ENCODE results near the gene DCTD. TPM values are rescaled to one million over a fixed set of nuclear protein-coding genes. Genes with fewer than 3 reads are reported as not detected.

DCTD gene
- total RNA-seq, 3 donors from 2014 or later, result 46.0 to 75.2 (median 48.2) TPM

GRCh38 chr4:182886205-182886604 is 31.0 kb downstream of the DCTD start:
- Histone ChIP-seq H3K27ac (no peak overlapping the region), H3K4me3 (no peak overlapping the region), H3K4me1 (no peaks in the 10 kb centered on the region), H3K27me3 (no peaks in the 10 kb centered on the region), H3K9me3 (peaks cover 0 to 7% of the 10 kb centered on the region in 2 donors), H3K36me3 (no peaks in the 10 kb centered on the region)
- no peak for TF ChIP-seq POLR2AphosphoS5 (IDR thresholded peaks at IDR 0.05)
- no peak for DNase-seq (ENCODE audit: low spot score in 2 of 2)
- intact Hi-C loops (cut with DNase I; ENCODE audit: low total_unique reads), result loop anchor here (10.0 kb wide), 1 partner anchor 819 kb away; no protein-coding TSS in a partner anchor

GRCh38 chr4:182885738-182886077 is 31.5 kb downstream of the DCTD start:
- Histone ChIP-seq H3K9me3 (peaks cover 0 to 7% of the 10 kb centered on the region in 2 donors), H3K36me3 (no peaks in the 10 kb centered on the region), H3K4me1 (no peaks in the 10 kb centered on the region), H3K27me3 (no peaks in the 10 kb centered on the region), H3K4me3 (no peak overlapping the region), H3K27ac (no peak overlapping the region)
- intact Hi-C loops (cut with DNase I; ENCODE audit: low total_unique reads), result loop anchor here (10.0 kb wide), 1 partner anchor 819 kb away; no protein-coding TSS in a partner anchor
- DNase-seq (ENCODE audit: low spot score in 2 of 2), result no peak
- TF ChIP-seq POLR2AphosphoS5 (IDR thresholded peaks at IDR 0.05) (no peak), POLR2A (IDR thresholded peaks at IDR 0.05) (no peak), CTCF (IDR thresholded peaks at IDR 0.05) (no peak)

GRCh38 chr4:182885022-182885737 is 32.0 kb downstream of the DCTD start:
- H3K27me3 ChIP-seq, result no peaks in the 10 kb centered on the region
- H3K4me3 ChIP-seq, result no peak overlapping the region
- intact Hi-C loops (cut with DNase I; ENCODE audit: low total_unique reads), result loop anchor here (10.0 kb wide), 1 partner anchor 820 kb away; no protein-coding TSS in a partner anchor
- TF ChIP-seq POLR2A (IDR thresholded peaks at IDR 0.05) (no peak), POLR2AphosphoS5 (IDR thresholded peaks at IDR 0.05) (no peak), CTCF (IDR thresholded peaks at IDR 0.05) (no peak)
- peaks cover 0 to 7% of the 10 kb centered on the region in 2 donors for H3K9me3 ChIP-seq
- DNase-seq (ENCODE audit: low spot score in 2 of 2), result no peak
- no peaks in the 10 kb centered on the region for H3K36me3 ChIP-seq
- H3K27ac ChIP-seq, result no peak overlapping the region
- no peaks in the 10 kb centered on the region for H3K4me1 ChIP-seq

- Histone ChIP-seq H3K27ac (no peak overlapping the region), H3K4me1 (no peaks in the 10 kb centered on the region), H3K36me3 (no peaks in the 10 kb centered on the region), H3K27me3 (no peaks in the 10 kb centered on the region), H3K4me3 (no peak overlapping the region), H3K9me3 (peaks cover 0 to 7% of the 10 kb centered on the region in 2 donors)
- intact Hi-C loops (cut with DNase I; ENCODE audit: low total_unique reads), result loop anchor here (10.0 kb wide), 1 partner anchor 821 kb away; no protein-coding TSS in a partner anchor
- no peak for DNase-seq (ENCODE audit: low spot score in 2 of 2)
- TF ChIP-seq POLR2A (IDR thresholded peaks at IDR 0.05) (no peak), CTCF (IDR thresholded peaks at IDR 0.05) (no peak), POLR2AphosphoS5 (IDR thresholded peaks at IDR 0.05) (no peak)
These were observed 33.1 kb downstream of the DCTD start for GRCh38 chr4:182884040-182884439.

- TF ChIP-seq POLR2AphosphoS5 (IDR thresholded peaks at IDR 0.05) (no peak), CTCF (IDR thresholded peaks at IDR 0.05) (no peak), POLR2A (IDR thresholded peaks at IDR 0.05) (no peak)
- Histone ChIP-seq H3K27me3 (no peaks in the 10 kb centered on the region), H3K27ac (no peak overlapping the region), H3K36me3 (no peaks in the 10 kb centered on the region), H3K4me1 (no peaks in the 10 kb centered on the region), H3K9me3 (peaks cover 0 to 7% of the 10 kb centered on the region in 2 donors), H3K4me3 (no peak overlapping the region)
- no peak for DNase-seq (ENCODE audit: low spot score in 2 of 2)
- intact Hi-C loops (cut with DNase I; ENCODE audit: low total_unique reads), result loop anchor here (10.0 kb wide), 1 partner anchor 821 kb away; no protein-coding TSS in a partner anchor
These were observed 33.8 kb downstream of the DCTD start for GRCh38 chr4:182883351-182883750.
